Measurements from ENCODE around the gene NEGR1.

Gene NEGR1

GRCh38 chr1:71464016-71464415 is 818.3 kb downstream of the NEGR1 start:
- DNase-seq (ENCODE audit: low spot score in 2 of 2): no peak
- in situ Hi-C loops (cut with MboI; ENCODE audit: low sequenced_read_pairs): no loop called here
- no peaks in the 10 kb centered on the region for H3K36me3 ChIP-seq (replicated peaks)
- H3K9me3 ChIP-seq: no peaks in the 10 kb centered on the region
- no peaks in the 10 kb centered on the region for H3K27me3 ChIP-seq (ENCODE audit: low read depth)
- no peak overlapping the region for H3K4me3 ChIP-seq
- H3K4me1 ChIP-seq: no peaks in the 10 kb centered on the region

- in situ Hi-C loops (cut with MboI; ENCODE audit: low sequenced_read_pairs): no loop called here
- Histone ChIP-seq H3K27me3 (ENCODE audit: low read depth) (no peaks in the 10 kb centered on the region), H3K36me3 (replicated peaks) (no peaks in the 10 kb centered on the region), H3K9me3 (no peaks in the 10 kb centered on the region), H3K4me1 (no peaks in the 10 kb centered on the region), H3K4me3 (no peak overlapping the region)
- no peak for DNase-seq (ENCODE audit: low spot score in 2 of 2)
Observed at GRCh38 chr1:71463144-71463543, 819.2 kb downstream of the NEGR1 start.

GRCh38 chr1:71462247-71462646 is 820.1 kb downstream of the NEGR1 start:
- no peaks in the 10 kb centered on the region for H3K27me3 ChIP-seq (ENCODE audit: low read depth)
- in situ Hi-C loops (cut with MboI; ENCODE audit: low sequenced_read_pairs): no loop called here
- H3K4me3 ChIP-seq: no peak overlapping the region
- no peak for DNase-seq (ENCODE audit: low spot score in 2 of 2)
- no peaks in the 10 kb centered on the region for H3K4me1 ChIP-seq
- no peaks in the 10 kb centered on the region for H3K9me3 ChIP-seq
- no peaks in the 10 kb centered on the region for H3K36me3 ChIP-seq (replicated peaks)

DNA sequence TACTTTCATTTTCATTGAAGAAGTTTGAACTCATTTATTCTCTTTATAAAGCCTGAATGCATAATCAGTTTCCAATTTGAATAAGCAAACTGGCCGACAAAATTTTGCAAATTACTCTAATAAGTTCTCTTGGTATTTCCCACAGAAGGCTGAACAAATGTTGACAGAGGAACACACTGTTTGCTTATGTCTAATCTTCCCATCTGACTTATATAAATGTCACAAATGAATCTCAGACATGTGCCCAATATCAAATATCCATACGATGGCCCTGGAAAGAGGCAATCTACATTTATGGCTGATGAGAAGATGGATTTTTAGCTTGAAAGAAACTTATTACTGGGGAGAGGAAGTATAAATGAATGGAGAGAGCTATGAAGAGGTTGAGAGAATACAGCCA is 820.9 kb downstream of the NEGR1 start:
- DNase-seq (ENCODE audit: low spot score in 2 of 2): no peak
- no peaks in the 10 kb centered on the region for H3K27me3 ChIP-seq (ENCODE audit: low read depth)
- no peaks in the 10 kb centered on the region for H3K4me1 ChIP-seq
- no peaks in the 10 kb centered on the region for H3K36me3 ChIP-seq (replicated peaks)
- H3K4me3 ChIP-seq: no peak overlapping the region
- H3K9me3 ChIP-seq: no peaks in the 10 kb centered on the region
- in situ Hi-C loops (cut with MboI; ENCODE audit: low sequenced_read_pairs): no loop called here

GRCh38 chr1:71448444-71448843 is 833.9 kb downstream of the NEGR1 start:
- no peaks in the 10 kb centered on the region for H3K27me3 ChIP-seq (ENCODE audit: low read depth)
- DNase-seq (ENCODE audit: low spot score in 2 of 2): no peak
- H3K36me3 ChIP-seq (replicated peaks): no peaks in the 10 kb centered on the region
- no peaks in the 10 kb centered on the region for H3K9me3 ChIP-seq
- H3K4me1 ChIP-seq: no peaks in the 10 kb centered on the region
- in situ Hi-C loops (cut with MboI; ENCODE audit: low sequenced_read_pairs): no loop called here
- no peak overlapping the region for H3K4me3 ChIP-seq

- no peak for DNase-seq (ENCODE audit: low spot score in 2 of 2)
- no peaks in the 10 kb centered on the region for H3K36me3 ChIP-seq (replicated peaks)
- H3K4me1 ChIP-seq: peaks cover 10% of the 10 kb centered on the region
- in situ Hi-C loops (cut with MboI; ENCODE audit: low sequenced_read_pairs): no loop called here
- H3K9me3 ChIP-seq: no peaks in the 10 kb centered on the region
- no peaks in the 10 kb centered on the region for H3K27me3 ChIP-seq (ENCODE audit: low read depth)
- H3K4me3 ChIP-seq: no peak overlapping the region
Observed at GRCh38 chr1:71438626-71439025, 843.7 kb downstream of the NEGR1 start.

- in situ Hi-C loops (cut with MboI; ENCODE audit: low sequenced_read_pairs): no loop called here
- no peaks in the 10 kb centered on the region; the same call in 1 of the 2 replicates for H3K9me3 ChIP-seq
- peaks cover 10% of the 10 kb centered on the region for H3K4me1 ChIP-seq
- H3K27me3 ChIP-seq (ENCODE audit: low read depth): no peaks in the 10 kb centered on the region
- no peaks in the 10 kb centered on the region for H3K36me3 ChIP-seq (replicated peaks)
- no peak overlapping the region for H3K4me3 ChIP-seq
- DNase-seq (ENCODE audit: low spot score in 2 of 2): no peak
Observed at GRCh38 chr1:71435951-71436350, 846.4 kb downstream of the NEGR1 start.

DNA sequence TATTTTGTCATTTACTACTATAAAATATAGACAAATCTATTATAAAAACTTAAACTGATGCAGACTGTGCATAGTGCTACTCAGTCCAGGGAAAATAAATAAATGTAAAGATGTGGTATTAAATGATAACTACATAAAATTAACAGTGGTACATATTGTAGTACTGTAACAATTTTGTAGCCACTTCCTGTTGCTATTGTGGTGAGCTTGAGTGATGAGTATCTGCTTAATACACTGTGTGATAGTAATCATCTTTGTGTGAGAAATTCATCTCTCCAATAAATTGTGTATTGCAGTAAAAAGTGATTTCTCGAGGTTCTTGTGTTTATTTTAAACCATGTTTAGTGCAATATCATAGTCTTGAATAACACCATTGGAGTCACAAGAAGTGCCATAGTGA is 848.1 kb downstream of the NEGR1 start:
- H3K27me3 ChIP-seq (ENCODE audit: low read depth): no peaks in the 10 kb centered on the region
- no peak overlapping the region for H3K4me3 ChIP-seq
- peaks cover 17% of the 10 kb centered on the region for H3K4me1 ChIP-seq
- in situ Hi-C loops (cut with MboI; ENCODE audit: low sequenced_read_pairs): no loop called here
- no peak for DNase-seq (ENCODE audit: low spot score in 2 of 2)
- H3K36me3 ChIP-seq (replicated peaks): no peaks in the 10 kb centered on the region
- H3K9me3 ChIP-seq: no peaks in the 10 kb centered on the region; the same call in 1 of the 2 replicates

- in situ Hi-C loops (cut with MboI; ENCODE audit: low sequenced_read_pairs): no loop called here
- H3K4me1 ChIP-seq: peaks cover 11% of the 10 kb centered on the region
- H3K9me3 ChIP-seq: no peaks in the 10 kb centered on the region
- DNase-seq (ENCODE audit: low spot score in 2 of 2): no peak
- no peak overlapping the region for H3K4me3 ChIP-seq
- no peaks in the 10 kb centered on the region for H3K36me3 ChIP-seq (replicated peaks)
- H3K27me3 ChIP-seq (ENCODE audit: low read depth): no peaks in the 10 kb centered on the region
Observed at GRCh38 chr1:71428029-71428428, 854.3 kb downstream of the NEGR1 start.

DNA sequence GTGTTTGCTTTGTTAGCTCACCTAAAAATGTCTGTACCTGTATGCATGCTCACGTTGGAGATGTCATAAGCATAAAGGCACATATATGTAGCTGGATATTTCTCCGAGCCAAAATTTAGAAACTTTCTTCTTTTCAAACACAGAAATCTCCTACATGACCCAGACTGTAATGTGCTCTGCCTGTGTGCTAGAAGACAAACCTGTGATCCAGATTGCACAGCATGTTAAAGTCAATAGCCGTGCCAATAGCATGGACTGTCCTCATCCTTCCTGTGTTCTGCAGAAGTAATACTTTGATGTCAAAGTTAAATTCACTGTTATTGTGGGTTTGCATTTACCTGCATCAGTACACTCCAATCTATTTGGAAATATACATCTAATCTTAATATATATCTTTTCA is 855.3 kb downstream of the NEGR1 start:
- Histone ChIP-seq H3K36me3 (replicated peaks) (no peaks in the 10 kb centered on the region), H3K4me3 (no peak overlapping the region), H3K27me3 (ENCODE audit: low read depth) (no peaks in the 10 kb centered on the region), H3K9me3 (no peaks in the 10 kb centered on the region), H3K4me1 (peaks cover 14% of the 10 kb centered on the region)
- in situ Hi-C loops (cut with MboI; ENCODE audit: low sequenced_read_pairs): no loop called here
- no peak for DNase-seq (ENCODE audit: low spot score in 2 of 2)

- peaks cover 10% of the 10 kb centered on the region for H3K4me1 ChIP-seq
- DNase-seq (ENCODE audit: low spot score in 2 of 2): no peak
- no peaks in the 10 kb centered on the region for H3K9me3 ChIP-seq
- H3K4me3 ChIP-seq: no peak overlapping the region
- in situ Hi-C loops (cut with MboI; ENCODE audit: low sequenced_read_pairs): no loop called here
- no peaks in the 10 kb centered on the region for H3K36me3 ChIP-seq (replicated peaks)
- H3K27me3 ChIP-seq (ENCODE audit: low read depth): no peaks in the 10 kb centered on the region
Observed at GRCh38 chr1:71424536-71424935, 857.8 kb downstream of the NEGR1 start.

- H3K27me3 ChIP-seq (ENCODE audit: low read depth): no peaks in the 10 kb centered on the region
- DNase-seq (ENCODE audit: low spot score in 2 of 2): no peak
- no peaks in the 10 kb centered on the region for H3K36me3 ChIP-seq (replicated peaks)
- in situ Hi-C loops (cut with MboI; ENCODE audit: low sequenced_read_pairs): no loop called here
- H3K4me1 ChIP-seq: peaks cover 4% of the 10 kb centered on the region
- no peak overlapping the region for H3K4me3 ChIP-seq
- H3K9me3 ChIP-seq: no peaks in the 10 kb centered on the region
Observed at GRCh38 chr1:71422221-71422620, 860.1 kb downstream of the NEGR1 start.

DNA sequence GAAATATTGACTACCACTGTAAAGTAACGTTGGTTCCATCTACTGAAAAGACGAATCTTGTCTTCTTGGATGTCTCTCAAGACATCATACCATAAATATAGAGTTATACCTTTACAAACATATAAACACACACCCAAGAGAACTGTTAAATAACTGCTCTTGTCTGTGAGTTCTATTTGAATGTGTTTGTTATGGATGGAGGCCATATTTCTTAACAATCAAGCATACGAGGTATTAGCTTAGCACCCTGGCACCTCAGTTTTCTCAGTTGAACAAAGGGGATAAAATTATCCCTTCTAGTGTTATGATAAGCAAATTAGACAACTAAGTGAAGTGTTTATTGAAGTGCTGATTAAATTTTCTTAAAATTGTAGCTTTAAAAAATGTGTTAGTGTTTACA is 864.9 kb downstream of the NEGR1 start:
- H3K4me3 ChIP-seq: no peak overlapping the region
- DNase-seq (ENCODE audit: low spot score in 2 of 2): no peak
- in situ Hi-C loops (cut with MboI; ENCODE audit: low sequenced_read_pairs): no loop called here

DNA sequence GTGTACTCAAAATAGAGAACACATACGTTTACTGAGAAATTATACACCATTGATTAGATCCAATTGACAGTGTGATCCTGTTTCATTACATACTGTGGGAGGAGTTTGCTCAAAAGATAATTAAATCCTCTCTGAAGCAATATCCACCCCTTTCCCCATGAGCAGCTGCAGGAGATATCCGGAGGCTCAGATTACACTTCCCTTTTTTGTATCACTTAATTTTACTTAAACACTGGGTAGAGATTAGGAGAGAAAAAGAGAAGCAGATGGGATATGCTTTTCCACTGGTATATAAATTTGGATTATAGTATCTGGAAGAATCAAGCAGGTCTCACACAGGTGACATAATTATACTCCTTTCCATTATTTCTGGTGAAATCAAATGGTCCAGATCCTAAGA is 868.2 kb downstream of the NEGR1 start:
- H3K4me3 ChIP-seq: no peak overlapping the region
- no peaks in the 10 kb centered on the region for H3K36me3 ChIP-seq (replicated peaks)
- no peaks in the 10 kb centered on the region for H3K4me1 ChIP-seq
- no peaks in the 10 kb centered on the region for H3K9me3 ChIP-seq
- no peaks in the 10 kb centered on the region for H3K27me3 ChIP-seq (ENCODE audit: low read depth)
- in situ Hi-C loops (cut with MboI; ENCODE audit: low sequenced_read_pairs): no loop called here
- DNase-seq (ENCODE audit: low spot score in 2 of 2): no peak

More for the DNA sequence above, 864.9 kb downstream of the NEGR1 start:
- Histone ChIP-seq H3K36me3 (replicated peaks) (no peaks in the 10 kb centered on the region), H3K27me3 (ENCODE audit: low read depth) (no peaks in the 10 kb centered on the region), H3K4me1 (no peaks in the 10 kb centered on the region; the same call in 1 of the 2 replicates), H3K9me3 (no peaks in the 10 kb centered on the region)

- H3K4me3 ChIP-seq: no peak overlapping the region
- no peak for DNase-seq (ENCODE audit: low spot score in 2 of 2)
Observed at GRCh38 chr1:71413441-71414175, 868.7 kb downstream of the NEGR1 start.

More at GRCh38 chr1:71413441-71414175, 868.7 kb downstream of the NEGR1 start:
- Histone ChIP-seq H3K4me1 (no peaks in the 10 kb centered on the region), H3K27me3 (ENCODE audit: low read depth) (no peaks in the 10 kb centered on the region), H3K9me3 (no peaks in the 10 kb centered on the region), H3K36me3 (replicated peaks) (no peaks in the 10 kb centered on the region)
- in situ Hi-C loops (cut with MboI; ENCODE audit: low sequenced_read_pairs): no loop called here

Measured in HAP-1 (cell line).